ENCODE results near the gene NPAS3. TPM values are rescaled to one million over a fixed set of nuclear protein-coding genes. Genes with fewer than 3 reads are reported as not detected.

The NPAS3 gene
- total RNA-seq, 1 experiment from 2014 or later, result 15.6 TPM

GRCh38 chr14:33241331-33241730 is 302.7 kb downstream of the NPAS3 start:
- H3K4me3 ChIP-seq (ENCODE audit: low read depth, low read length, poor library complexity, severe bottlenecking), result no peak overlapping the region
- ChIA-PET POLR2A (ENCODE audit: low non-redundant PET) (no interaction called here), CTCF (no interaction called here)
- H3K36me3 ChIP-seq (ENCODE audit: insufficient read depth, low read length, poor library complexity, severe bottlenecking), result no peaks in the 10 kb centered on the region
- intact Hi-C loops (cut with micrococcal nuclease; ENCODE audit: unreplicated experiment), result no loop called here
- H3K27ac ChIP-seq (ENCODE audit: low read depth, low read length, poor library complexity, severe bottlenecking), result no peak overlapping the region
- H3K4me1 ChIP-seq (ENCODE audit: insufficient read depth, low read length, poor library complexity, severe bottlenecking), result peaks cover 32% of the 10 kb centered on the region
- BruUV-seq (replicated peaks), result no TSS peak
- DNase-seq (ENCODE audit: low spot score), result no peak
- no peaks in the 10 kb centered on the region for H3K27me3 ChIP-seq (replicated peaks; ENCODE audit: insufficient read depth, low read depth, low read length, poor library complexity)
- H3K9me3 ChIP-seq (ENCODE audit: low read depth, low read length, poor library complexity, severe bottlenecking), result no peaks in the 10 kb centered on the region
- TF ChIP-seq, protein P1, sequence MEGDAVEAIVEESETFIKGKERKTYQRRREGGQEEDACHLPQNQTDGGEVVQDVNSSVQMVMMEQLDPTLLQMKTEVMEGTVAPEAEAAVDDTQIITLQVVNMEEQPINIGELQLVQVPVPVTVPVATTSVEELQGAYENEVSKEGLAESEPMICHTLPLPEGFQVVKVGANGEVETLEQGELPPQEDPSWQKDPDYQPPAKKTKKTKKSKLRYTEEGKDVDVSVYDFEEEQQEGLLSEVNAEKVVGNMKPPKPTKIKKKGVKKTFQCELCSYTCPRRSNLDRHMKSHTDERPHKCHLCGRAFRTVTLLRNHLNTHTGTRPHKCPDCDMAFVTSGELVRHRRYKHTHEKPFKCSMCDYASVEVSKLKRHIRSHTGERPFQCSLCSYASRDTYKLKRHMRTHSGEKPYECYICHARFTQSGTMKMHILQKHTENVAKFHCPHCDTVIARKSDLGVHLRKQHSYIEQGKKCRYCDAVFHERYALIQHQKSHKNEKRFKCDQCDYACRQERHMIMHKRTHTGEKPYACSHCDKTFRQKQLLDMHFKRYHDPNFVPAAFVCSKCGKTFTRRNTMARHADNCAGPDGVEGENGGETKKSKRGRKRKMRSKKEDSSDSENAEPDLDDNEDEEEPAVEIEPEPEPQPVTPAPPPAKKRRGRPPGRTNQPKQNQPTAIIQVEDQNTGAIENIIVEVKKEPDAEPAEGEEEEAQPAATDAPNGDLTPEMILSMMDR (conservative IDR thresholded peaks at IDR 0.05; ENCODE audit: low read depth, low read length), result no peak
- TF ChIP-seq EZH2 (IDR thresholded peaks at IDR 0.05; ENCODE audit: borderline replicate concordance, low read depth, low read length, poor library complexity, severe bottlenecking), result no peak

GRCh38 chr14:33249233-33249820 is 310.6 kb downstream of the NPAS3 start:
- no peak for DNase-seq (ENCODE audit: low spot score)
- CTCF ChIA-PET, result no interaction called here
- BruUV-seq (replicated peaks), result no TSS peak
- no peaks in the 10 kb centered on the region for H3K36me3 ChIP-seq (ENCODE audit: insufficient read depth, low read length, poor library complexity, severe bottlenecking)
- H3K9me3 ChIP-seq (ENCODE audit: low read depth, low read length, poor library complexity, severe bottlenecking), result no peaks in the 10 kb centered on the region
- no peaks in the 10 kb centered on the region for H3K27me3 ChIP-seq (replicated peaks; ENCODE audit: insufficient read depth, low read depth, low read length, poor library complexity)
- intact Hi-C loops (cut with micrococcal nuclease; ENCODE audit: unreplicated experiment), result no loop called here
- no peak overlapping the region for H3K27ac ChIP-seq (ENCODE audit: low read depth, low read length, poor library complexity, severe bottlenecking)
- POLR2A ChIA-PET (ENCODE audit: low non-redundant PET), result no interaction called here
- H3K4me1 ChIP-seq (ENCODE audit: insufficient read depth, low read length, poor library complexity, severe bottlenecking), result no peaks in the 10 kb centered on the region
- TF ChIP-seq, protein P1 (conservative IDR thresholded peaks at IDR 0.05; ENCODE audit: low read depth, low read length), result no peak
- TF ChIP-seq EZH2 (IDR thresholded peaks at IDR 0.05; ENCODE audit: borderline replicate concordance, low read depth, low read length, poor library complexity, severe bottlenecking), result no peak
- no peak overlapping the region for H3K4me3 ChIP-seq (ENCODE audit: low read depth, low read length, poor library complexity, severe bottlenecking)

- no peak for DNase-seq (ENCODE audit: low spot score)
- Histone ChIP-seq H3K9me3 (ENCODE audit: low read depth, low read length, poor library complexity, severe bottlenecking) (no peaks in the 10 kb centered on the region), H3K4me3 (ENCODE audit: low read depth, low read length, poor library complexity, severe bottlenecking) (no peak overlapping the region), H3K36me3 (ENCODE audit: insufficient read depth, low read length, poor library complexity, severe bottlenecking) (no peaks in the 10 kb centered on the region), H3K27ac (ENCODE audit: low read depth, low read length, poor library complexity, severe bottlenecking) (no peak overlapping the region), H3K27me3 (replicated peaks; ENCODE audit: insufficient read depth, low read depth, low read length, poor library complexity) (no peaks in the 10 kb centered on the region), H3K4me1 (ENCODE audit: insufficient read depth, low read length, poor library complexity, severe bottlenecking) (no peaks in the 10 kb centered on the region)
- intact Hi-C loops (cut with micrococcal nuclease; ENCODE audit: unreplicated experiment), result no loop called here
- ChIA-PET CTCF (no interaction called here), POLR2A (ENCODE audit: low non-redundant PET) (no interaction called here)
- BruUV-seq (replicated peaks), result no TSS peak
- TF ChIP-seq, protein P1 (conservative IDR thresholded peaks at IDR 0.05; ENCODE audit: low read depth, low read length), result no peak
- no peak for TF ChIP-seq EZH2 (IDR thresholded peaks at IDR 0.05; ENCODE audit: borderline replicate concordance, low read depth, low read length, poor library complexity, severe bottlenecking)
These were observed 312.3 kb downstream of the NPAS3 start for GRCh38 chr14:33250963-33251362.
